Pancreas (tissue), 10 donors: ENCODE data around the gene DDTL. TPM values are rescaled to one million over a fixed set of nuclear protein-coding genes. Genes with fewer than 3 reads are reported as not detected.

Experiments used
- ATAC-seq, 4 donors: fragments of 200-7000 bp; cut with Tn5 transposase; one replicate each; pipeline versions ENCODE4 v1.8.0 to v1.9.1; 2020; ENCODE audit warnings: mild to moderate bottlenecking in 4 of 4, moderate library complexity in 4 of 4
- DNase-seq, 6 donors: peaks; one replicate each; pipeline ENCODE4 v3.0.0-alpha.2; 2020
- FAIRE-seq: peaks from 2 replicates; lab custom pipeline; 2012; peaks lifted over from hg19 to GRCh38; lab: Jason Lieb, UNC
- H3K27ac ChIP-seq, 4 donors: fragments of 200-600 bp; sonication (generic); 1 replicate in 3 of 4; 2 replicates in 1 of 4; pipeline versions ENCODE4 v1.5.0 to v1.8.0; 2020
- H3K27me3 ChIP-seq, 4 donors: fragments of 200-600 bp; one replicate each; pipeline ENCODE4 v1.8.0; 2021
- H3K36me3 ChIP-seq, 3 donors: fragments of 200-600 bp; sonication (generic) in 1 of 3; one replicate each; pipeline versions ENCODE4 v1.5.0 to v1.8.0; 2020 to 2021
- H3K4me1 ChIP-seq, 3 donors: fragments of 200-600 bp; one replicate each; pipeline ENCODE4 v1.8.0; 2021
- H3K4me3 ChIP-seq, 4 donors: fragments of 200-600 bp; sonication (generic) in 2 of 4; one replicate each; pipeline versions ENCODE4 v1.5.0 to v1.8.0; 2020 to 2021
- H3K9me3 ChIP-seq, 4 donors: fragments of 200-600 bp; one replicate each; pipeline ENCODE4 v1.8.0; 2021
- CTCF ChIP-seq, 4 donors: fragments of 200-600 bp; sonication (generic) in 3 of 4; IDR thresholded peaks; one replicate each; pipeline versions ENCODE4 v1.5.0 to v1.8.0; 2021; ENCODE audit warnings: antibody characterized with exemption in 4 of 4
- WGBS, 2 donors: extraction: QIAGEN DNeasy Blood & Tissue Kit; methylation state at CpG; one replicate each; pipeline ENCODE4 v1.1.7; 2013; 5-methylcytosine and 5-hydroxymethylcytosine counted together
- intact Hi-C, 3 donors: fragments of 100-400 bp; cut with DNase I; formaldehyde crosslinking; loops; one replicate each; pipeline versions ENCODE4 v1.11.1 to v1.14.2; 2022
- polyA plus RNA-seq, 2 donors: library from polyadenylated mRNA; stranded (reverse); fragments of 200-250 nt; gene quantifications; one replicate each; pipeline ENCODE4 v1.2.3, GENCODE V29; 2013
- total RNA-seq, 6 donors: library from RNA; stranded (reverse); fragmentation: NEBNext Ultra II Directional in 4 of 6; extraction: Animal tissue kit (Norgen Biotek cat#: 25700) in 4 of 6; gene quantifications; one replicate each; pipeline versions ENCODE4 v1.2.1 to v1.2.4, GENCODE V29; 2021 to 2023
- donor health status: healthy with polysubstance abuse.
- donor health status: DM: no; HTN: no; CAD: no; lungs with moderate emphysema.
- donor health status: DM: no; HTN: no; CAD: no.
- donor health status: control.
- donor health status: control.
- donor health status: Bipolar disorder and iron deficiency.
- donor health status: DM: yes; HTN: yes; CAD: no.
- donor health status: DM: no; HTN: no; CAD: no.
- donor health status: DM: no; HTN: no; CAD: no.
- donor health status: DM: yes; HTN: yes; CAD: no.

Gene DDTL
- total and polyA plus RNA-seq, 8 donors = 0.79 to 4.1 (median 1.7) TPM

GRCh38 chr22:24008381-24009226, 41.9 kb downstream of the DDTL start:
- 75 to 81% methylated on average over 6 of the region's 6 CpGs for WGBS, 2 donors
- no peak for TF ChIP-seq CTCF (IDR thresholded peaks at IDR 0.05)
- no peaks in the 10 kb centered on the region for H3K9me3 ChIP-seq
- H3K27ac ChIP-seq = no peak overlapping the region
- FAIRE-seq (no peak), DNase-seq (no peak), ATAC-seq (no peak)
- no peaks in the 10 kb centered on the region for H3K36me3 ChIP-seq
- H3K4me1 ChIP-seq = peaks cover 0 to 8% (median 0%) of the 10 kb centered on the region in 3 donors
- no peak overlapping the region for H3K4me3 ChIP-seq
- no peaks in the 10 kb centered on the region for H3K27me3 ChIP-seq
- intact Hi-C loops = loop anchor here in 1 of 3 donors (10.0 kb wide), 1 partner anchor 166 kb away; no protein-coding TSS in a partner anchor

GRCh38 chr22:24009227-24010017, 42.7 kb downstream of the DDTL start:
- no peaks in the 10 kb centered on the region for H3K9me3 ChIP-seq
- no peaks in the 10 kb centered on the region for H3K27me3 ChIP-seq
- intact Hi-C loops = loop anchor here in 1 of 3 donors (10.0 kb wide), 1 partner anchor 165 kb away; no protein-coding TSS in a partner anchor
- FAIRE-seq (no peak), DNase-seq (no peak), ATAC-seq (no peak)
- no peaks in the 10 kb centered on the region for H3K36me3 ChIP-seq
- H3K4me3 ChIP-seq = no peak overlapping the region
- H3K27ac ChIP-seq = no peak overlapping the region
- WGBS, 2 donors = 81 to 82% methylated on average over 7 of the region's 7 CpGs
- H3K4me1 ChIP-seq = peaks cover 0 to 8% (median 0%) of the 10 kb centered on the region in 3 donors
- TF ChIP-seq CTCF (IDR thresholded peaks at IDR 0.05) = no peak

GRCh38 chr22:24010018-24010391, 43.3 kb downstream of the DDTL start:
- ATAC-seq (no peak), FAIRE-seq (no peak), DNase-seq (no peak)
- H3K27me3 ChIP-seq = no peaks in the 10 kb centered on the region
- H3K4me1 ChIP-seq = peaks cover 0 to 8% (median 0%) of the 10 kb centered on the region in 3 donors
- WGBS, 2 donors = 92 to 98% methylated on average over 2 of the region's 2 CpGs
- H3K27ac ChIP-seq = no peak overlapping the region
- H3K4me3 ChIP-seq = no peak overlapping the region
- TF ChIP-seq CTCF (IDR thresholded peaks at IDR 0.05) = no peak
- H3K9me3 ChIP-seq = no peaks in the 10 kb centered on the region
- no peaks in the 10 kb centered on the region for H3K36me3 ChIP-seq
- intact Hi-C loops = no loop called here

- 0 to 1% methylated on average over 10 of the region's 10 CpGs for WGBS, 2 donors
- TF ChIP-seq CTCF (IDR thresholded peaks at IDR 0.05) = no peak
- ATAC-seq = peak; percentile 63 to 72 (median 67)
- Histone ChIP-seq H3K4me1 (peaks cover 0 to 8% (median 0%) of the 10 kb centered on the region in 3 donors), H3K4me3 (peak overlapping the region; percentile 52 to 97 (median 87)), H3K9me3 (no peaks in the 10 kb centered on the region), H3K27ac (peak overlapping the region; percentile 82 to 97 (median 89)), H3K27me3 (no peaks in the 10 kb centered on the region), H3K36me3 (no peaks in the 10 kb centered on the region)
- peak; percentile 32 to 70 (median 61) for DNase-seq
- FAIRE-seq = no peak
- intact Hi-C loops = no loop called here
Observed at GRCh38 chr22:24011735-24012068, 45.0 kb downstream of the DDTL start.
